ENCODE results near the gene DNAH3. TPM values are rescaled to one million over a fixed set of nuclear protein-coding genes. Genes with fewer than 3 reads are reported as not detected.
"Not testable (repeated sequence)": the region's sequence is repeated elsewhere in the genome, so short reads cannot be mapped to it uniquely, and the experiment has no call there.

DNAH3 gene
- total and polyA plus RNA-seq, 2 donors = 0.16 to 0.37 TPM

GRCh38 chr16:21162661-21163151, 12.1 kb upstream of the DNAH3 start:
- Histone ChIP-seq H3K27ac (ENCODE audit: low read depth) (no peak overlapping the region), H3K4me3 (ENCODE audit: low read depth, low read length) (no peak overlapping the region), H3K36me3 (ENCODE audit: insufficient read depth) (no peaks in the 10 kb centered on the region), H3K4me1 (ENCODE audit: insufficient read depth) (peaks cover under 1% of the 10 kb centered on the region)
- WGBS = 18% methylated on average over 7 of the region's 7 CpGs
- DNase-seq (ENCODE audit: extremely low spot score) = no peak

GRCh38 chr16:21161211-21161610, 10.6 kb upstream of the DNAH3 start:
- no peak overlapping the region for H3K4me3 ChIP-seq (ENCODE audit: low read depth, low read length)
- H3K4me1 ChIP-seq (ENCODE audit: insufficient read depth) = peaks cover 1% of the 10 kb centered on the region

GRCh38 chr16:21160276-21160675, 9.6 kb upstream of the DNAH3 start:
- H3K4me1 ChIP-seq (ENCODE audit: insufficient read depth) = peaks cover 1% of the 10 kb centered on the region

More at GRCh38 chr16:21161211-21161610, 10.6 kb upstream of the DNAH3 start:
- no peak overlapping the region for H3K27ac ChIP-seq (ENCODE audit: low read depth)
- no peak for DNase-seq (ENCODE audit: extremely low spot score)
- WGBS = 35% methylated on average over 2 of the region's 2 CpGs
- no peaks in the 10 kb centered on the region for H3K36me3 ChIP-seq (ENCODE audit: insufficient read depth)

GRCh38 chr16:21159281-21159951, 8.8 kb upstream of the DNAH3 start:
- Histone ChIP-seq H3K4me1 (ENCODE audit: insufficient read depth) (peaks cover 1% of the 10 kb centered on the region), H3K4me3 (ENCODE audit: low read depth, low read length) (peak overlapping the region; percentile 73), H3K36me3 (ENCODE audit: insufficient read depth) (no peaks in the 10 kb centered on the region), H3K27ac (ENCODE audit: low read depth) (peak overlapping the region; percentile 94)
- 3% methylated on average over 27 of the region's 27 CpGs for WGBS
- DNase-seq (ENCODE audit: extremely low spot score) = no peak

More at GRCh38 chr16:21160276-21160675, 9.6 kb upstream of the DNAH3 start:
- no peaks in the 10 kb centered on the region for H3K36me3 ChIP-seq (ENCODE audit: insufficient read depth)
- WGBS = 51% methylated on average over 1 of the region's 1 CpG
- H3K4me3 ChIP-seq (ENCODE audit: low read depth, low read length) = no peak overlapping the region
- DNase-seq (ENCODE audit: extremely low spot score) = no peak
- H3K27ac ChIP-seq (ENCODE audit: low read depth) = no peak overlapping the region

GRCh38 chr16:21158208-21159110, 7.8 kb upstream of the DNAH3 start, which contains the start of gene LDAF1:
LDAF1 (plus strand) TSS chr16:21158674; CDS start chr16:21161183, 2,509 bp downstream.
- peaks cover 1% of the 10 kb centered on the region for H3K4me1 ChIP-seq (ENCODE audit: insufficient read depth)
- no peak for DNase-seq (ENCODE audit: extremely low spot score)
- peak within 1 kb of the TSS; percentile 73 for H3K4me3 ChIP-seq (ENCODE audit: low read depth, low read length)
- WGBS = under 1% methylated on average over 59 of the region's 59 CpGs
- peak within 1 kb of the TSS; percentile 94 for H3K27ac ChIP-seq (ENCODE audit: low read depth)
- H3K36me3 ChIP-seq (ENCODE audit: insufficient read depth) = no peaks in the 10 kb centered on the region

GRCh38 chr16:21157632-21158031, 7.0 kb upstream of the DNAH3 start:
- Histone ChIP-seq H3K27ac (ENCODE audit: low read depth) (no peak overlapping the region), H3K36me3 (ENCODE audit: insufficient read depth) (no peaks in the 10 kb centered on the region), H3K4me1 (ENCODE audit: insufficient read depth) (peaks cover 1% of the 10 kb centered on the region), H3K4me3 (ENCODE audit: low read depth, low read length) (no peak overlapping the region)
- WGBS = 69% methylated on average over 5 of the region's 5 CpGs
- DNase-seq (ENCODE audit: extremely low spot score) = no peak

GRCh38 chr16:21156767-21157467, 6.3 kb upstream of the DNAH3 start:
- Histone ChIP-seq H3K4me3 (ENCODE audit: low read depth, low read length) (no peak overlapping the region), H3K27ac (ENCODE audit: low read depth) (no peak overlapping the region), H3K36me3 (ENCODE audit: insufficient read depth) (no peaks in the 10 kb centered on the region), H3K4me1 (ENCODE audit: insufficient read depth) (peaks cover 1% of the 10 kb centered on the region)
- no peak for DNase-seq (ENCODE audit: extremely low spot score)
- 43% methylated on average over 6 of the region's 6 CpGs for WGBS

- not testable (repeated sequence) for H3K4me1 ChIP-seq (ENCODE audit: insufficient read depth); H3K27ac ChIP-seq (ENCODE audit: low read depth); H3K36me3 ChIP-seq (ENCODE audit: insufficient read depth); H3K4me3 ChIP-seq (ENCODE audit: low read depth, low read length); DNase-seq (ENCODE audit: extremely low spot score)
- WGBS = 80% methylated on average over 1 of the region's 1 CpG
Observed at GRCh38 chr16:21156011-21156410, 5.4 kb upstream of the DNAH3 start.

GRCh38 chr16:21153124-21153729, 2.6 kb upstream of the DNAH3 start:
- H3K27ac ChIP-seq (ENCODE audit: low read depth); DNase-seq (ENCODE audit: extremely low spot score); H3K36me3 ChIP-seq (ENCODE audit: insufficient read depth); H3K4me1 ChIP-seq (ENCODE audit: insufficient read depth); H3K4me3 ChIP-seq (ENCODE audit: low read depth, low read length): not testable (repeated sequence)
- 87% methylated on average over 11 of the region's 11 CpGs for WGBS

- not testable (repeated sequence) for H3K36me3 ChIP-seq (ENCODE audit: insufficient read depth); H3K27ac ChIP-seq (ENCODE audit: low read depth); H3K4me1 ChIP-seq (ENCODE audit: insufficient read depth); H3K4me3 ChIP-seq (ENCODE audit: low read depth, low read length); DNase-seq (ENCODE audit: extremely low spot score)
- WGBS = 84% methylated on average over 51 of the region's 51 CpGs
Observed at GRCh38 chr16:21152160-21153030, 1.7 kb upstream of the DNAH3 start.

GRCh38 chr16:21145738-21146137, 4.9 kb downstream of the DNAH3 start:
- no peak overlapping the region for H3K4me3 ChIP-seq (ENCODE audit: low read depth, low read length)
- no peak overlapping the region for H3K27ac ChIP-seq (ENCODE audit: low read depth)
- no peak for DNase-seq (ENCODE audit: extremely low spot score)
- no peaks in the 10 kb centered on the region for H3K4me1 ChIP-seq (ENCODE audit: insufficient read depth)
- H3K36me3 ChIP-seq (ENCODE audit: insufficient read depth) = no peaks in the 10 kb centered on the region
- 55% methylated on average over 5 of the region's 5 CpGs for WGBS

- no peak for DNase-seq (ENCODE audit: extremely low spot score)
- Histone ChIP-seq H3K4me3 (ENCODE audit: low read depth, low read length) (no peak overlapping the region), H3K4me1 (ENCODE audit: insufficient read depth) (no peaks in the 10 kb centered on the region), H3K36me3 (ENCODE audit: insufficient read depth) (no peaks in the 10 kb centered on the region), H3K27ac (ENCODE audit: low read depth) (no peak overlapping the region)
- WGBS = 83% methylated on average over 8 of the region's 8 CpGs
Observed at GRCh38 chr16:21134053-21134452, 16.6 kb downstream of the DNAH3 start.

Data from urinary bladder (tissue), 4 donors.